GM20431 (cell line): Measurements from ENCODE around the gene C13orf46.
"Not testable (repeated sequence)": the region's sequence is repeated elsewhere in the genome, so short reads cannot be mapped to it uniquely, and the experiment has no call there.

ENCODE experiments used
- in situ Hi-C: fragments of 300-500 bp; cut with MseI, MboI; formaldehyde crosslinking; loops from one replicate; pipeline ENCODE4 v1.15.0; 2020; ENCODE audit warnings: low sequenced_read_pairs; ENCODE audit not compliant: unreplicated experiment

C13orf46 gene

DNA sequence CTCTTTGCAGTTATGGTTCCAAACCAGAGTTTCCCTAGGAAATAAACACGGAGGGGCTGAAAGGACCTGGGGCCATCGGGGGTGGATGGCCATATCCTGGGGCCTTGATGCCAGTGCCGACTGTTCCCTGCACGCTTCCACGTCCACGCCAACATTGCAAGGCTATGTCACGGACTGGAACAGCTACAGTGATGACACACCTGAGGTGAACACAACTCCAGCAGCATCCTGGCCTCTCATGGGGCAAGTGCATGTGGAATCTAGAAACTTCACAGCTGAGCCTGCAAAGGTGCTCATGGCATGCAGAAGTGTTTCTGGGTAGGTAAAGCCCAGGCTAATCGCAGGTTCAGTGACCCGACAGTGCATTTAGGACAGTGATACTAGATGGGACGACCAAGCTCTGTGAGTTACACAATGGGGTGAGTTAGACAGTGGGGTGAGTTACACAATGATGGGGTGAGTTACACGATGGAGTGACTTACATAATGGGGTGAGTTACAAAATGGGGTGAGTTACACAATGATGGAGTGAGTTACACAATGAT lies 58.0 kb downstream of the C13orf46 start:
- in situ Hi-C loops = no loop called here

GRCh38 chr13:113915012-113915763 lies 58.7 kb downstream of the C13orf46 start:
- in situ Hi-C loops = no loop called here

DNA sequence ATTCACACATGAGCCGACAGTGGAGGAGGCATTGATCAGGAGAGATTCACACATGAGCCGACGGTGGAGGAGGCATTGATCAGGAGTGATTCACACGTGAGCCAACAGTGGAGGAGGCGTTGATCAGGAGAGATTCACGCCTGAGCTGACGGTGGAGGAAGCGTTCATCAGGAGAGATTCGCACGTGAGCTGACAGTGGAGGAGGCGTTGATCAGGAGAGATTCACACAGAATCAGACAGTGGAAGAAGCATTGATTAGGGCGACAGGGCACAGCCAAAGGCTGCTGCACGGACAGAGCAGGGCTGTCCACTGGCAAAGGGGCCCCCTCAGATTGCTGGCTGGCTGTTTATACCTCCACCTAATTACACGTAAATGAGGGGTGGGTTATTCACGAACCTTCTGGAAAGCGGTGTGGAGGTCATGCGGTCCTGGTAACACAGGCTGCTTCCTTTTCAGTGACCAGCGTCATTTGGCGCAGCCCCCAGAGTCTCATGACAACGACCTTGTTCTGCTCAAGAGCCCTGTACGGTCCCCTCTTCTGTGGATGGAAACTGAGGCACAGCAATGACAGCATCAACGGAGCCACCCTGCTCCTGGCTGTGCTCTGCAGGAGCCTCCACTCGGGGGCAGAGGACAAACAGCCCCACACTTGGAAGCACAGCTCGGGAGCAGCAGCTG lies 59.4 kb downstream of the C13orf46 start:
- in situ Hi-C loops = no loop called here

GRCh38 chr13:113913838-113914237 lies 60.0 kb downstream of the C13orf46 start:
- in situ Hi-C loops = not testable (repeated sequence)

- in situ Hi-C loops = not testable (repeated sequence)
Observed at GRCh38 chr13:113913408-113913807, 60.5 kb downstream of the C13orf46 start.

DNA sequence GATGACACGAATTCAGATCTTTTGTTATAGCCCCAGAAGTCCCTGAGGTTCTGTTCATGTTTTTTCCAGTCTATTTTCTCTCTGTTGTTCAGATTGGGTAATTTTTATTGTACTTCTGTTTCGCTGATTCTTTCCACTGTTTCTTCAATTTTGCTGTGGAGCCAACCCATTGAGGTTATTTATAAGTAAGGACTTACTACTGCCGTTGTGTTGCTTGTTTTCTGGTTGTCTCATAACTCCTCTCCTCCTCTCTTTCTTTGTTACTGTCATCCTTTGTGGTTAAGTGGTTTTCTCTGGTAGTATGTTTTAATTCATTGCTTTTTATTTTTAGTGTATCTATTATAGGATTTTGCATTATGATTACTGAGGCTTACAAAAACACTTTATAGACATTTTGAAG lies 61.3 kb downstream of the C13orf46 start:
- in situ Hi-C loops = no loop called here

DNA sequence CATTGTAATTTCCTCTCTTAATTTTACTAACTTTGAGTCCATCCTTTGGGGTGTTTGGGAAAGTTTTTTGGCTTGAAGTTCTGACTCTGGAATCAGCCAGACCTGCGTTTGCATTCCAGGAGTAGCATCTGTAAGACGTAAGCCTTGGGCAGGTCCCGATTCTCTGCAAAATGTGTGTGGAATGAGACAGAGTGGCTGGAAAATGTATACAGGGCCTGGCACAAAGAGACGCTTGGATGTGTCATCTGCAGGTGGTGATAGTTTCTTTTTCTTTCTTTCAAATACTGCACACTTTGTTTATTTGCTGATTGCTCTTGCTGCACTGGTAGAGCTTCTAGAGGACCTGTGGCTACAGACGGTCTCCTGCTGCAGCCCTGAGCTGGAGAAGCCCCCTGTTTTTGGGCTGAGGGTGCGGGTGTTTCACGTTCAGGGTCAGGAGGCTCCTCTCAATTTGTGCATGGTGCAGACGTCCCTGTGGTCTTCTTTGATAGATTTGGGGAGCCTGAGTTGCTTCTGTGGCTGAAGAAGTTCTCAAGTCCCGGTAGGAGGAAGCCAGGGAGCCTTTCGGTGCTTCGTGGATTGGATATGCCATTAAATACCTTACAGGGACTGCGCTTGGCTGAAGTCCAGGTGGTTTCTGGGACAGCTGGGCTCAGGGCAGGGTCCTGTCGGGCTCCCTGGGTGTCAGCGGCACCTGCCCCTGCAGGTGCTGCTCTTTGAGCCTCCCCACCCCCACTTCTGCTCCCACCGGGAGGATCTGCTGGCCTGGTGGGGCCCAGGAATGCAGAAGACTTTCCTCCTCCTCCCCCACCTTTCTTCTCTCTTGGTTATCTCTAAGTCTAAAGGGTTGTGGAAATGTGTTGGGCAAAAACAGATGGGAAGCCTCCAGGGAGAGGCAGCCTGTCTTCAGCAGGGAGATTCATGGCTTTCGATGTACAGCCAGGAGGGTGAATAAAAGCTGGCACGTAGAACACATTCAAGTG lies 66.0 kb downstream of the C13orf46 start:
- in situ Hi-C loops = no loop called here

GRCh38 chr13:113906571-113906970 lies 67.3 kb downstream of the C13orf46 start:
- in situ Hi-C loops = no loop called here

DNA sequence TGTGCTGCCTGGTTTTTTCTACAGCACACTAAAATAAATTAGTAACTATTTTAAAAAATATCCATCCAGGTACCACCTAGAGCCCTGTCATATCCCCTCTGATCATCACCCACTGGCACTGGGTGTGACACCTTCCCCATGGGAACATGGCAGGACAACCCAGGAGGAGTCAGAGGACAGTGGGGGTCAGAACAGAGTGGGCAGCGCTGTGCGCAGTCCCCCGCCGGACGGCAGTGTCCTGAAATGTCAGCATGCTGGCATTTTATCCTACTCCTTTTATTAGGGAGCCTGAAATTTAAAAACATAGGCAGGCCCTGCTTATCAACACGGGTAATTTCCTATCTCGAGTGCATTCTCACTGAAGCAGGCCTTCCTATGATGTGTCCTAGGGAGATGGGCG lies 67.9 kb downstream of the C13orf46 start:
- in situ Hi-C loops = no loop called here

DNA sequence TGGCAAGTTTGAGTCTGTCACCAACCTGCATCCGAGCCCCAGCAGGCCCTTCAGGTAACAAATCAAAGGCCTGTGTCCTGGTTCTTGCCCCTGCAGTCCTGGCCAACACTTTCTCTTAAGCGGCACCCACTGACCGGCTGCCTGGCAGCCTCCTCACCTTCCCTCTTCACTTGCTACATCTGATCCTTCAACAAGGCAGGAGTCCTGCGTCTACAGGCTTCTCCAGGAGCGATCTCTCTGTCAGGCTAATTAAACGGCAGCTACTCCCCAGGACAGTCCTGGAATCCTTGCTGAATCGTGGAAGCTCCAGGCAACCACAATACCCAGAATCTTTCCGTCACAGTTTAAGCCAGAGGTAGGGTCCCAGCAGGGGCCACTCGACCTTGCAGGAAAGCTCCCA lies 68.9 kb downstream of the C13orf46 start:
- in situ Hi-C loops = no loop called here

DNA sequence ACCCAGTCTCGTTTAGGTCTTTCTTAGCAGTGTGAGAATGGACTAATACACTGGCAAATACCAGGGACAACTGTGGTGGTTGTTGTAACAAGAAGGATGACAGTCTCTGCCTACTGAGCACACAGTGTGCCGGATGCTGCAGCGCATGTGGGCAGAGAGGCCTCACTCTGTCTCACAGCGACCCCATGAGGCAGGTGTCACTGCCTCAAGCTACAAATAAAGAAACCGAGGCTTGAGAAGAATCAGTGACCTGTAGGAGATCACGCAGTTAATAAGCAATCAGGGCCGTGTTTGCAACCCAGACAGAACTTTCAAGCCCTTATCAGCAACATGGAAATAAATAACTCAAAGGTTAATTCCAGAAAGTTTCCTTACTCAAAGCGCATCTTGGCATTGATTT lies 69.5 kb downstream of the C13orf46 start:
- in situ Hi-C loops = no loop called here

- in situ Hi-C loops = no loop called here
Observed at GRCh38 chr13:113903912-113904311, 70.0 kb downstream of the C13orf46 start.
